PC-3 (cell line): ENCODE data around the gene AFF1. TPM values are rescaled to one million over a fixed set of nuclear protein-coding genes. Genes with fewer than 3 reads are reported as not detected.
"Not testable (repeated sequence)": the region's sequence is repeated elsewhere in the genome, so short reads cannot be mapped to it uniquely, and the experiment has no call there.

Experiments used
- ATAC-seq: fragments of 200-7000 bp; cut with Tn5 transposase; 2 replicates; pipeline ENCODE4 v1.9.1; 2020; ENCODE audit warnings: mild to moderate bottlenecking, moderate library complexity
- BruUV-seq: library from RNA; stranded (reverse); fragments of 400-500 nt; replicated peaks from 2 replicates; lab custom pipeline; 2021; lab: Mats Ljungman, UMichigan
- CTCF ChIA-PET: fragments of 300-600 bp; sonication (Branson Sonifier 250); formaldehyde crosslinking; loops from one replicate; lab custom pipeline; 2022; ENCODE audit warnings: antibody characterized with exemption; lab: Charles Lee
- POLR2A ChIA-PET: fragments of 300-600 bp; sonication (Branson Sonifier 250); formaldehyde crosslinking; loops from one replicate; lab custom pipeline; 2022; ENCODE audit warnings: antibody characterized with exemption; ENCODE audit not compliant: unreplicated experiment; lab: Charles Lee
- DNase-seq: peaks from one replicate; pipeline ENCODE4 v3.0.0-alpha.2; 2015
- H2AFZ ChIP-seq: fragments of 300-600 bp; sonication (generic); 2 replicates; pipeline ENCODE4 v1.6.0; 2016; ENCODE audit warnings: antibody characterized with exemption, low read length
- H3F3A ChIP-seq: fragments of 300-600 bp; sonication (generic); one replicate; pipeline ENCODE4 v1.6.0; 2017; ENCODE audit warnings: antibody characterized with exemption, low read length, control low read depth, mild to moderate bottlenecking; ENCODE audit not compliant: unreplicated experiment
- H3K27ac ChIP-seq: fragments of 300-600 bp; sonication (generic); 2 replicates; pipeline ENCODE4 v1.5.1; 2016; ENCODE audit warnings: mild to moderate bottlenecking, low read length
- H3K27me3 ChIP-seq: fragments of 300-600 bp; sonication (generic); 2 replicates; pipeline ENCODE4 v1.6.1; 2016; ENCODE audit warnings: low read length, mixed read lengths
- H3K36me3 ChIP-seq: fragments of 300-600 bp; sonication (generic); 2 replicates; pipeline ENCODE4 v1.6.1; 2016; ENCODE audit warnings: low read depth, mixed run types, low read length, mixed read lengths
- H3K4me1 ChIP-seq: fragments of 300-600 bp; sonication (generic); 2 replicates; pipeline ENCODE4 v1.5.1; 2016; ENCODE audit warnings: low read length; ENCODE audit not compliant: insufficient read depth
- H3K4me2 ChIP-seq: fragments of 300-600 bp; sonication (generic); 2 replicates; pipeline ENCODE4 v1.6.0; 2016; ENCODE audit warnings: low read length
- H3K4me3 ChIP-seq: fragments of 300-600 bp; sonication (generic); 2 replicates; pipeline ENCODE4 v1.5.1; 2016; ENCODE audit warnings: mild to moderate bottlenecking, low read length, mixed read lengths
- H3K79me2 ChIP-seq: fragments of 300-600 bp; sonication (generic); 2 replicates; pipeline ENCODE4 v1.6.1; 2017; ENCODE audit warnings: low read length, mixed read lengths
- H3K9ac ChIP-seq: fragments of 300-600 bp; sonication (generic); 2 replicates; pipeline ENCODE4 v1.6.0; 2016; ENCODE audit warnings: mild to moderate bottlenecking, low read length
- H3K9me2 ChIP-seq: fragments of 300-600 bp; sonication (generic); replicated peaks from 2 replicates; pipeline ENCODE4 v1.6.1; 2016; ENCODE audit warnings: mixed run types, low read length, mixed read lengths
- H3K9me3 ChIP-seq: fragments of 300-600 bp; sonication (generic); 2 replicates; pipeline ENCODE4 v1.6.1; 2016; ENCODE audit warnings: low read length, mixed read lengths
- H4K20me1 ChIP-seq: fragments of 300-600 bp; sonication (generic); 2 replicates; pipeline ENCODE4 v1.6.1; 2016; ENCODE audit warnings: low read length, mixed read lengths
- CTCF ChIP-seq: fragments of 300-600 bp; sonication (generic); conservative IDR thresholded peaks from 2 replicates; pipeline ENCODE4 v1.5.1; 2017; ENCODE audit warnings: antibody characterized with exemption, low read depth, mild to moderate bottlenecking, low read length
- EZH2 ChIP-seq: fragments of 300-600 bp; sonication (generic); IDR thresholded peaks from one replicate; pipeline ENCODE4 v1.6.1; 2017; ENCODE audit warnings: antibody characterized with exemption, mild to moderate bottlenecking, low read length; ENCODE audit not compliant: unreplicated experiment
- EZH2phosphoT487 ChIP-seq: fragments of 300-600 bp; sonication (generic); IDR thresholded peaks from 2 replicates; pipeline ENCODE4 v1.6.1; 2018; ENCODE audit warnings: mild to moderate bottlenecking, antibody characterized with exemption, low read length, borderline replicate concordance
- intact Hi-C: fragments of 100-400 bp; cut with micrococcal nuclease; formaldehyde crosslinking; loops from 2 replicates; pipeline ENCODE4 v1.9.0; 2023
- total RNA-seq: library from RNA; depleted of rRNA; stranded (reverse); fragments of >200 nt; gene quantifications from 2 replicates; pipeline ENCODE4 v1.2.3, GENCODE V29; 2014

Gene AFF1
- total RNA-seq, 1 experiment from 2014 or later = 8.1 TPM

GRCh38 chr4:87035881-87036509, 101.2 kb downstream of the AFF1 start:
- no peaks in the 10 kb centered on the region for H3K36me3 ChIP-seq
- intact Hi-C loops = no loop called here
- no peaks in the 10 kb centered on the region for H4K20me1 ChIP-seq
- no TSS peak for BruUV-seq
- TF ChIP-seq EZH2phosphoT487 (no peak), CTCF (no peak), EZH2 (no peak)
- H3F3A ChIP-seq = no peaks in the 10 kb centered on the region
- ChIA-PET CTCF (interaction anchor here (0.7 kb wide), 1 partner anchor 114 kb away, joined by 3 read pairs; no protein-coding TSS in a partner anchor), POLR2A (no interaction called here)
- H3K9me2 ChIP-seq = no peaks in the 10 kb centered on the region
- no peak for ATAC-seq
- H2AFZ ChIP-seq = no peak overlapping the region
- no peak overlapping the region for H3K4me3 ChIP-seq
- H3K4me1 ChIP-seq = no peaks in the 10 kb centered on the region
- no peak for DNase-seq
- no peak overlapping the region for H3K27ac ChIP-seq
- no peak overlapping the region for H3K4me2 ChIP-seq
- no peaks in the 10 kb centered on the region for H3K27me3 ChIP-seq
- no peaks in the 10 kb centered on the region for H3K9me3 ChIP-seq
- H3K9ac ChIP-seq = no peak overlapping the region
- H3K79me2 ChIP-seq = peaks cover 63% of the 10 kb centered on the region

GRCh38 chr4:87036713-87037112, 101.9 kb downstream of the AFF1 start:
- TF ChIP-seq EZH2phosphoT487 (no peak), CTCF (no peak), EZH2 (no peak)
- Histone ChIP-seq H3K4me3 (no peak overlapping the region), H3K36me3 (no peaks in the 10 kb centered on the region), H3K27ac (no peak overlapping the region), H2AFZ (no peak overlapping the region), H3K79me2 (peaks cover 67% of the 10 kb centered on the region), H3K9me2 (no peaks in the 10 kb centered on the region), H3K4me2 (no peak overlapping the region), H3K27me3 (no peaks in the 10 kb centered on the region), H3K9ac (no peak overlapping the region), H4K20me1 (no peaks in the 10 kb centered on the region), H3F3A (no peaks in the 10 kb centered on the region), H3K4me1 (no peaks in the 10 kb centered on the region), H3K9me3 (no peaks in the 10 kb centered on the region)
- no TSS peak for BruUV-seq
- ChIA-PET CTCF (no interaction called here), POLR2A (no interaction called here)
- intact Hi-C loops = no loop called here
- ATAC-seq (no peak), DNase-seq (no peak)

- CTCF ChIA-PET, H3K4me3 ChIP-seq, intact Hi-C loops, H3K4me1 ChIP-seq, H3K9me2 ChIP-seq, H3K4me2 ChIP-seq, H3K9me3 ChIP-seq, ATAC-seq, BruUV-seq, DNase-seq, H3F3A ChIP-seq, H3K27ac ChIP-seq, H3K27me3 ChIP-seq, H3K36me3 ChIP-seq, POLR2A ChIA-PET, H3K9ac ChIP-seq, H2AFZ ChIP-seq, H4K20me1 ChIP-seq: not testable (repeated sequence)
- peaks cover 66% of the 10 kb centered on the region for H3K79me2 ChIP-seq
Measured at GRCh38 chr4:87037171-87037570, 102.4 kb downstream of the AFF1 start.
